Limb (tissue), 2 donors: Measurements from ENCODE around the gene NPIPB8.
"Not testable (repeated sequence)": the region's sequence is repeated elsewhere in the genome, so short reads cannot be mapped to it uniquely, and the experiment has no call there.

Experiments
- DNase-seq, 2 donors: peaks; one replicate each; pipeline ENCODE4 v3.0.0-alpha.2; 2016; ENCODE audit errors: extremely low spot score in 2 of 2

NPIPB8 gene

GRCh38 chr16:28606291-28607115 lies 31.4 kb upstream of the NPIPB8 start:
- peak in 1 of 2 donors; percentile 6 for DNase-seq

DNA sequence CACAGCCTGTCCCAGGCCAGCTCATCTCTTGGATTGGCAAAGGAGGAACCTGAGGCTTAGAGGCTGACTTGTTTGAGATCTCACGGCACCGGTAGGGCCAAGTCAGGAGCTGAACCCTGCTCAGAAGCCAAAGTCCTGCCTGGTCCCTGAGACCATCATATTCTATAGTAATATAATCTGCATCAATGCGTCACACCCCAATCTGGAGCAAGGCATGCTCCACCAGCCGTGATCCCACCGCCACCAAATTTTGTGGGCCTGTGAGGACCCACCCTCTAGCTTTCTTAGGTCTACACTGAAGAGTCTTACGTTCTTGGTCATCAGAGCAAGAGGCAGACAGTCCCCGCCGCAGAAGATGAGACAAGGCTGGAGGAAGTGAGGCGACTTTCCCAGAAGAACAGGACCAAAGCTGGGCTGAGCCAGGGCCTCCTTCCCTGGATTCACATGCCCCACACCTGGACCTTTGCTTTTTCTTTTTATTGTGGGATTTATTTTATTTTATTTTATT lies 30.7 kb upstream of the NPIPB8 start:
- DNase-seq = no peak

DNA sequence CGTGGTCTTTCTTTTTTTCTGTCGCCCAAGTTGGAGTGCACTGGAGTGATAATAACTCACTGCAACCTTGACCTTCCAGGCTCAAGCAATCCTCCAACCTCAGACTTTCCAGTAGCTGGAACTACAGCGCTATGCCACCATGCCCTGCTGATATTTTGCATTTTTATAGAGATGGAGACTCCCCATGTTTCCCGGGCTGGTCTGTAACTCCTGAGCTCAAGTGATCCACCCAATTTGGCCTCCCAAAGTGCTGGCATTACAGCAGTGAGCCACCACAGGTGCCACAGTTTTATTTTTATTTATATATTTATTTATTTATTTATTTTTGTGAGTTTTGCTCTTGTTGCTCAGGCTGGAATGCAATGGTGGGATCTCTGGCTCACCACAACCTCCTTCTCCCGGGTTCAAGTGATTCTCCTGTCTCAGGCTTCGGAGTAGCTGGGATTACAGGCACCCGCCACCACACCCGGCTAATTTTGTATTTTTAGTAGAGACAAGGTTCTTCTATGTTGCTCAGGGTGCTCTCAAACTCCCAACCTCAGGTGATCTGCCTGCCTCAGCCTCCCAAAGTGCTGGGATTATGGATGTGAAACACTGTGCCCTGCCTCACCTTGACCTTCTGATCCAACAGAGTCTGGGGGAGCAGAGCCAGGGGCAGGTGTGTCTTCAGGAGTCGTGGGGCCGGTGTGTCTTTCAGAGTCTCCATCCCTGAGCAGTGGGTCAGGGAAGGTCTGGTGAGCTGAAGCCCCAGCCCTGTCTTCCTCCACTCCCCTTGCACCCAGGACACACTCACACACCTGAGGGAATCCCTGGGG lies 30.0 kb upstream of the NPIPB8 start:
- DNase-seq = not testable (repeated sequence)

DNA sequence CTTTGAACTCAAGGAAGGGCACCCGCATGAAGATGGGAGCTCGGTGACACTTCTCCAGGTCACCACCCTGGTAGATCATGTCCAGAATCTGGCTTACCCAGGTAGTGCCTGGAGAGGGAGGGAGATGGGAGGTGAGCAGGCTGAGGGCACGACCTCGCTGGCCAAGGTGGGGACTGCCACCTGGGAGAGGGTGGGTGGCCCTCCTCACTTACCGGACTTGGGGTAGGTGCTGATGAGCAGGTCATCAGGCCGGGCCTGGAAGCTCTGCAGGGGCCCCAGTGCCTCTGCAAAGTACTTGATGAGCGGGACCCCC lies 29.4 kb upstream of the NPIPB8 start:
- not testable (repeated sequence) for DNase-seq

DNA sequence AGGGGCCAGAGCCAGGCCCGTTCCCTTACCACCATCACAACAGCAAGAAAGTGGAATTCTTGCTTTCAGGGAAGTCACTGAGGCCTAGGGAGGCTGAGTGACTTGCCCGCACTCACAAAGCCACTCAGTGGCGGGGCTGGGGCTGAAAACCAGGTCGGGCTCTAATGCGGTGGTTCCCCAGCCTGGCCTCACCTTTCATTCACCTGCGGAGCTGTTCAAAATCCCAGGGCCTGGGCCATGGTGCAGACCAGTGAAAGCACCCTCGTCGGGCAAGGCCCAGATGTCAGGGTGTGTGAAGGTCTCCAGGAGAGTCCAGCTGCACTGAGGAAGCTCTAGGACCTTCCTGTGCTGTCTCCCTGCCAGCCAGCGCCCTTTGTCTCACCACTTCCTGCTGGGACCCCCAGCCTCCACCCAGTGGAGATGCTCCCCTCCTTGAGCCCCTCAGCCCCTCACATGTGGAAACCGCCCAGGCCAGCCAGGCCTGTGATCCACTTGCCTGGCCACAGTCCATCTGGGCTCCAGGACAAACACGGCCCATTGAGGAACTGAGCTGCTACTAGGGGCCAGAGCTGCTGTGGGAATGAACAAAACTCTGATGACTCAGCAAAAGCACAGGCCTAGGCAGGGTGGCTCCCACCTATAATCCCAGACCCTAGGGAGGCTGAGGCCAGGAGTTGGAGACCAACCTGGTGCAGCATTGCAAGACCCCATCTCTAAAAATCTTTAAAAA lies 28.8 kb upstream of the NPIPB8 start:
- peak in 1 of 2 donors; percentile 9 for DNase-seq

- DNase-seq = peak; percentile 2 to 29
Observed at GRCh38 chr16:28609631-28610594, 28.0 kb upstream of the NPIPB8 start, which contains the start of gene SULT1A1. Gene SULT1A1 (minus strand): TSS chr16:28610044. CDS start chr16:28608855, 1,189 bp downstream.

- peak in 1 of 2 donors; percentile 17 for DNase-seq
Observed at GRCh38 chr16:28610595-28611191, 27.2 kb upstream of the NPIPB8 start.

DNA sequence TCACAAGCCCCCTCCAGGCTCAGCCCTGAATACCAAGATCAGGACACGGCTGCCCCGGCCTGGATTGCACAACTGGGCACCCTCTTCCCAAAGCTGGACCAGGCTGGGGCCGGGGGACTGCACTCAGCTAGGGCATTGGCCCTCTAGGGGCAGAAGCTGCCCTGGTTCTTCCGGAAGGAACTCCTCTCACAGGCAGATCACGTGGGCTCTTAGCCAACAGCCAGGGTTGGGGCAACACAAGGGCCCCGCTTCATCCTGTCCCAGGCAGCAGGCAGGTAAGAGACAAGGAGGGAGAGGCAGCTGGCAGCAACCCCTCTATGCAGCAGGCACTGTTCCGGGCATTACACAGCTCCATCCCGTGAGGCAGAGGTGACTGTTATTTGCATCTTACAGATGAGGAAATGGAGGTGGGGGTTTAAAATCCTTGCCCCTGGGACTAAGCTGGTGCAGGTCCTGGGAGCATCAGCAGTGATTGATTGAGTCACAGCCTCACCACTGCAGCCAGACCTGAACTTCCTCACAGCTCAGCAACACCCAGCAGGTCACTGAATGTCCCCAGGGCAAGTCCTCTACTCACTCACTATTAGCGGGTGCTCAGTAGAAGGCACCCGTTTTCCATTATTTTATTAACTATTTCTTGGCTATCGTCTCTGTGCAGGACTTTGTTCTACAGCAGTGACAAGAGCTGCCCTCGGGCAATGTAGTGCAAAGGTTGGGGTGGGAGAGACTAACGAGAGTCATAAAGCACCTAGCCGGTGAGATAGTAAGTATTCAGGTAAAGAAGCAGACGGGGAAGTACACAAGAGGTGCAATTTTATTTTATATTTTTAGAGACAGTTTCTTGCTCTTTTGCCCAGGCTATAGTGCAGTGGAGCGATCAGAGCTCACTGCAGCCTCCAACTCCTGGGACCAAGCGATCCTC lies 25.2 kb upstream of the NPIPB8 start:
- not testable (repeated sequence) for DNase-seq

- DNase-seq = not testable (repeated sequence)
Observed at GRCh38 chr16:28613912-28614311, 24.0 kb upstream of the NPIPB8 start.

GRCh38 chr16:28614561-28614960 lies 23.3 kb upstream of the NPIPB8 start:
- not testable (repeated sequence) for DNase-seq

DNA sequence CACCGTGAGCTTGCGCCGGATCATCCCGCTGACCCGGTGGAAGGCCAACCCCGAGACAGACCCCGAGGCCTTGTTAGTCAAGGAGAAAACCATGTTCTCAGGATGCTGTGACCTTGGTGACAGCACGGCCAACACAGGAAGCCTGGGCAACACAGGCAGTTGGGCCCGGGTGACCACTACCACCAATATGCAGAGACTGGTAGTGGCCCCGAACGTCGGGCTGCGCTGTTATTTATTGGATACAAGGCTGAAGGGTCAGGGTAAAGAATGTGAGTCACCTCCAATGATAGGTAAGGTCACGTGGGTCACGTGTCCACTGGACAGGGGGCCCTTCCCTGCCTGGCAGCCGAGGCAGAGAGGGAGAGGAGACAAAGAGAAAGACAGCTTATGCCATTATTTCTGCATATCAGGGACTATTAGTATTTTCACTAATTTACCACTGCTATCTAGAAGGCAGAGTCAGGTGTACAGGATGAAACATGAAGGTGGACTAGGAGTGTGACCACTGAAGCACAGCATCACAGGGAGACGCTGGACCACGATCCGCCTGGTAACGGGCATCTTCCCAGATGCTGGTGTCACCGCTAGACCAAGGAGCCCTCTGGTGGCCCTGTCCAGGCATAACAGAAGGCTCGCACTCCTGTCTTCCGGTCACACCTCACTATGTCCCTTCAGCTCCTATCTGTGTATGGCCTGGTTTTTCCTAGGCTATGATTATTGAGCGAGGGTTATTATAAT lies 22.2 kb upstream of the NPIPB8 start:
- peak; percentile 8 to 48 for DNase-seq

- not testable (repeated sequence) for DNase-seq
Observed at GRCh38 chr16:28616224-28616577, 21.7 kb upstream of the NPIPB8 start.

DNA sequence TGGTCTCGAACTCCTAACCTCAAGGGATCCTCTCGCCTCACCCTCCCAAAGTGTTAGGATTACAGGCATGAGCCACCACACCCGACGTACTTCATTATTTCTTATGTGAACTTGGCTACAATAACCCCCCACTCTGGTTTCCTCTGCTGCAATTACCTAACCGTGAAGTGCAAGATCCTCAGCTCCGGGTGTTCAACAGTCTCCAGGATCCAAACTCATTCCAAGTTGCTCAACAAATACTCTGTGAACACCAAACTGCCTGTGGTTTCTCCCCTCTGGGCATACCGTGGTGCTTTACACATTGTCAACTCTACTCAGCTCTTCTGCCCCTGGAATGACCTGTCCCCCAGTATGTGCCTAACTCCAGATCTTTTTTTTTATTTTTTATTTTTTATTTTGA lies 21.2 kb upstream of the NPIPB8 start:
- no peak for DNase-seq

DNA sequence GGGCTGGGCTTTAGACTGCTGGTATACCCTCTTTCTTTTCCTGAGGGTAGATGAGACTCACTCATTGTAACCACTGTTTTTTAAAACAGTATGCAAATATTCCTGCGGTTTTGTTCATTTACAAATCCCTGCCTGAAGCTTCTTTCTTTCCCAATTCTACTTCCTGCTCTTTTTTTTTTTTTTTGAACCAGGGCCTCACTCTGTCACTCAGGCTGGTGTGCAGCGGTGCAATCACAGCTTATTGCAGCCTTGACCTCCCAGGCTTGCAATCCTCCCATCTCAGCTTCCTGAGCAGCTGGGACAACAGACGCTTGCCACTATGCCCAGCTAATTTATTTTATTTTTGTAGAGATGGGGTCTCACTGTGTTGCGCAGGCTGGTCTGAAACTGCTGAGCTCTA lies 20.0 kb upstream of the NPIPB8 start:
- DNase-seq = no peak

DNA sequence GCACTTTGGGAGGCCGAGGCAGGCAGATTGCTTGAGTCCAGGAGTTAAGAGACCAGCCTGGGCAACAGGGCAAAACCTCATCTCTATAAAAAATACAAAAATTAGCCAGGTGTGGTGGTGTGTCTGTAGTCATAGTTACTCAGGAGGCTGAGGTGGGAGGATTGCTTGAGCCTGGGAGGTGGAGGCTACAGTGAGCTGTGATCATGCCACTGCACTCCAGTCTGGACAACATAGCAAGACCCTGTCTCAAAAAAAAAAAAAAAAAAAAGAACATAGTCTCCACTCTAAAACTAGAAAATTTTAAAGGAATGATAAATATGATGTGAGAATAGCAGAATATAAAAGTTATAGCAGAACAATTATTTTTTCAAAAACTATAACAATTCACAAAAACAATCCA lies 17.5 kb upstream of the NPIPB8 start:
- DNase-seq = not testable (repeated sequence)

GRCh38 chr16:28621481-28622155 lies 16.2 kb upstream of the NPIPB8 start:
- no peak for DNase-seq

GRCh38 chr16:28622532-28623171 lies 15.2 kb upstream of the NPIPB8 start:
- DNase-seq = not testable (repeated sequence)
